Lower lobe of right lung (tissue), 2 donors: ENCODE results near the gene TIMD4. TPM values are rescaled to one million over a fixed set of nuclear protein-coding genes. Genes with fewer than 3 reads are reported as not detected.

Source experiments
- ATAC-seq, 2 donors: fragments of 200-7000 bp; cut with Tn5 transposase; one replicate each; pipeline ENCODE4 v1.9.1; 2020 to 2022; ENCODE audit warnings: mild to moderate bottlenecking in 2 of 2, moderate library complexity in 2 of 2
- DNase-seq: peaks from one replicate; pipeline ENCODE4 v3.0.0-alpha.2; 2020
- H3K27ac ChIP-seq: fragments of 200-600 bp; one replicate; pipeline ENCODE4 v1.8.0; 2022
- H3K27me3 ChIP-seq: fragments of 200-600 bp; one replicate; pipeline ENCODE4 v1.8.0; 2022; ENCODE audit warnings: low read depth
- H3K36me3 ChIP-seq: fragments of 200-600 bp; one replicate; pipeline ENCODE4 v1.8.0; 2022; ENCODE audit warnings: mild to moderate bottlenecking
- H3K4me1 ChIP-seq: fragments of 200-600 bp; one replicate; pipeline ENCODE4 v1.8.0; 2022
- H3K4me3 ChIP-seq: fragments of 200-600 bp; one replicate; pipeline ENCODE4 v1.8.0; 2022; ENCODE audit warnings: mild to moderate bottlenecking
- H3K9me3 ChIP-seq: fragments of 200-600 bp; one replicate; pipeline ENCODE4 v1.8.0; 2022
- CTCF ChIP-seq: fragments of 200-600 bp; IDR thresholded peaks from one replicate; pipeline ENCODE4 v1.8.0; 2022; ENCODE audit warnings: antibody characterized with exemption, mild to moderate bottlenecking
- intact Hi-C: fragments of 100-400 bp; cut with DNase I; formaldehyde crosslinking; loops from one replicate; pipeline ENCODE4 v1.11.0; 2022
- long read RNA-seq: library from polyadenylated mRNA; unstranded; transcript quantifications from one replicate; pipeline ENCODE4 v2.0.0, GENCODE V29; 2021
- total RNA-seq: library from RNA; stranded (reverse); fragmentation: NEBNext Ultra II Directional; extraction: Animal tissue kit (Norgen Biotek cat#: 25700); gene quantifications from one replicate; pipeline ENCODE4 v1.2.1, GENCODE V29; 2021
- donor health status: DM: no; HTN: yes; CAD: no; lungs with severe emphysema.

The TIMD4 gene
- not detected for total RNA-seq
- long read RNA-seq = 0 reads

- Histone ChIP-seq H3K4me3 (no peak within 1 kb of the TSS), H3K9me3 (no peaks in the 10 kb centered on the region), H3K4me1 (no peaks in the 10 kb centered on the region), H3K36me3 (no peaks in the 10 kb centered on the region), H3K27ac (no peak within 1 kb of the TSS), H3K27me3 (no peaks in the 10 kb centered on the region)
- no peak for TF ChIP-seq CTCF
- ATAC-seq = peak in 1 of 2 donors; percentile 38
- no peak for DNase-seq
- intact Hi-C loops = no loop called here
Measured at GRCh38 chr5:156963125-156963524, at the start of gene TIMD4. Gene TIMD4, minus strand, starts transcription at chr5:156963226. Its CDS starts 28 bp downstream, at chr5:156963198.

DNA sequence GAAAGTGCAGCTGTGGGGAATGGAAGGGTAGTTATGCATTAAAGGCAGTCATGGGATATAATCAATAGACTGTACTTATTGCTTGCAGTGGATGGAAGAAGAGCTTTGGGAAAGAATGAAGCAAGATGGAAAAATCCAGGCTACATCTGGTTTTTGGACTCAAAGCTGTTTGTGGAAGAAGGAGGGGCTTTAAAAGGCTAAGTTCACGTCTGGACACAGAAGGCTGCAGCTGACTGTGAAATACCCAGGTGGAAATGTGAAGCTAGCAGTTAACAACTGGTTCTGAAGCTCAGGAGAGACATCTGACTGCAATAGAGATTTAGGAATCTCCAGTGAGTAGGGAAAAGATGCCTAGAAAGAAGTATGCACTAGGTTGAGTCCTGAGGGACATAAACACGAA, 43.2 kb upstream of the TIMD4 start:
- H3K9me3 ChIP-seq = no peaks in the 10 kb centered on the region
- H3K4me1 ChIP-seq = no peaks in the 10 kb centered on the region
- no peak for ATAC-seq
- H3K36me3 ChIP-seq = no peaks in the 10 kb centered on the region
- intact Hi-C loops = no loop called here
- no peak overlapping the region for H3K4me3 ChIP-seq
- DNase-seq = no peak
- H3K27ac ChIP-seq = no peak overlapping the region
- TF ChIP-seq CTCF = no peak
- no peaks in the 10 kb centered on the region for H3K27me3 ChIP-seq

GRCh38 chr5:157004893-157005551, 42.0 kb upstream of the TIMD4 start:
- intact Hi-C loops = no loop called here
- DNase-seq = no peak
- peaks cover 9% of the 10 kb centered on the region for H3K9me3 ChIP-seq

DNA sequence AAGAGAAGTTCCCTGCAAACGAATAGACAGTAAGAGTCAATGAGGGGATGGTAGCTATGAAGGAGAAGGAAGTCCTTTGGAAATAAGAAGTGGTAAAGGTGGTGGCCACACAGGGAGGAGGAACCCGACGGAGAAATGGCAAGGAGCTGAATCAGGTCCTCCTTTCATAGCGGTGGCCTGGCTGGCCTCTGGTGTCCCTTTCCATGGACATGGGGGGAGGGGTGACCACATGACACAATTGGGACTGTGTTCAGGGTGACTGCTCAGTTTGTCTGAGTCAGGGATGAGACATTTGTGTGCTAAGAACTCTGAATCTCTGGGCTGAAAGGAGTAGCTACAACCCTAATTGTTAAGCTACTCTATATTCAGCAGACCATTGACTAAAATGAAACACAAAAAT, 28.7 kb upstream of the TIMD4 start:
- H3K9me3 ChIP-seq = no peaks in the 10 kb centered on the region
- DNase-seq (no peak), ATAC-seq (peak in 1 of 2 donors; percentile 42)

More at GRCh38 chr5:157004893-157005551, 42.0 kb upstream of the TIMD4 start:
- Histone ChIP-seq H3K36me3 (no peaks in the 10 kb centered on the region), H3K4me1 (no peaks in the 10 kb centered on the region), H3K27ac (no peak overlapping the region), H3K4me3 (no peak overlapping the region), H3K27me3 (no peaks in the 10 kb centered on the region)
- no peak for ATAC-seq
- TF ChIP-seq CTCF = no peak

GRCh38 chr5:156984064-156984463, 21.0 kb upstream of the TIMD4 start:
- Histone ChIP-seq H3K27ac (no peak overlapping the region), H3K27me3 (no peaks in the 10 kb centered on the region), H3K36me3 (no peaks in the 10 kb centered on the region), H3K4me3 (no peak overlapping the region), H3K4me1 (no peaks in the 10 kb centered on the region), H3K9me3 (no peaks in the 10 kb centered on the region)
- no peak for TF ChIP-seq CTCF
- intact Hi-C loops = no loop called here
- no peak for ATAC-seq
- DNase-seq = no peak

More for the DNA sequence above, 28.7 kb upstream of the TIMD4 start:
- intact Hi-C loops = no loop called here
- no peak for TF ChIP-seq CTCF
- no peaks in the 10 kb centered on the region for H3K36me3 ChIP-seq
- no peaks in the 10 kb centered on the region for H3K4me1 ChIP-seq
- H3K4me3 ChIP-seq = no peak overlapping the region
- no peak overlapping the region for H3K27ac ChIP-seq
- H3K27me3 ChIP-seq = no peaks in the 10 kb centered on the region
